PFSK-1 (cell line): ENCODE measurements around the gene CAMTA1.

Source experiments
- POLR2AphosphoS5 ChIP-seq: IDR thresholded peaks from 2 replicates; pipeline ENCODE4 v1.6.1; 2012; ENCODE audit warnings: low read depth, mild to moderate bottlenecking, control low read depth, low read length, moderate library complexity
- TAF1 ChIP-seq: IDR thresholded peaks from 2 replicates; pipeline ENCODE4 v1.6.1; 2012; ENCODE audit warnings: low read length, control low read depth, borderline replicate concordance; ENCODE audit not compliant: insufficient read depth

DNA sequence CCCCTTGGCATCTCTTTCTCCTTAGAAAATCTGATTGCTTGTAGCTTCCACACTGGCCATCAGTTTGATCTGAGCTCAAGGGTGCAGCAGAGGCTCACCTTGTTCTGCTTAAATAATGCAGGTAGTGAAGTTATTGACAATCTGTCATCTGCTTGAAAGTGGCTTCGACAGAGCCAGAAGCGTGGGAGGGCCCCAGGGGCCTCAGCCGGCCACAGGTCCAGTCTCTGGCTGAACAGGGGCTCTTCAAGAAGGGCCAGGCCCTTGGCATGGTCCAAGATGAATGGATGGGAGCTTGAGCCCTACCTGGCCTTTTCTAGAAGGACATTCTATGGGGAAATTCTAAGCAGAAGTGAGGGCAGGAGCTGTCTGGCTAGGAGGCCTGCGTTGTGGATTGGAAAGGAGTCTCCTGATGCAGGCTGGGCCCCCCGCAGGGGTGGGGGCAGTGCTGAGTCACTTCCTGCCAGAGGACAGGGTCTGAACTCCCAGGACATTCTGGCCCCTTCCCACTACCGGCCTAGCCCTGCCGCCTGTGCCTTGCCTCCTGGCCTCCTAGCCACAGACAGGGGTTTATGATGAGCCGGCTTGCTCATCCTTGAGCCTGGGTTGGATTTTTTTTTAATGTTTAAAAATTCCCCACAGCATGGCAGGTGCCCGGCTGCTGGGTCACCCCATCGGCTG lies 823.5 kb downstream of the CAMTA1 start:
- no peak for TF ChIP-seq TAF1
- TF ChIP-seq POLR2AphosphoS5, result no peak
